Panc1 (cell line): ENCODE measurements around the gene KRTAP5-6.

ENCODE experiments used
- CTCF ChIP-seq: fragments of 450-650 bp; IDR thresholded peaks from 2 replicates; pipeline ENCODE4 v1.5.1; 2017; ENCODE audit warnings: mild to moderate bottlenecking
- POLR2AphosphoS5 ChIP-seq: IDR thresholded peaks from 2 replicates; pipeline ENCODE4 v1.6.1; 2012; ENCODE audit warnings: mild to moderate bottlenecking, low read depth, low read length, moderate library complexity
- SIN3A ChIP-seq: IDR thresholded peaks from 2 replicates; pipeline ENCODE4 v1.6.1; 2012; ENCODE audit warnings: low read depth, mild to moderate bottlenecking, low read length, moderate library complexity, borderline replicate concordance; ENCODE audit not compliant: insufficient read depth
- TF ChIP-seq, protein P1 (sequence below), 2 experiments: IDR thresholded peaks; 2 replicates each; pipeline ENCODE4 v1.6.1; 2011 to 2012; ENCODE audit warnings: low read depth in 2 of 2, control low read depth in 1 of 2, low read length in 1 of 2, mild to moderate bottlenecking in 1 of 2, moderate library complexity in 1 of 2; ENCODE audit not compliant: insufficient read depth in 1 of 2

- TF ChIP-seq CTCF (no peak), POLR2AphosphoS5 (no peak), SIN3A (no peak)
- TF ChIP-seq, protein P1, sequence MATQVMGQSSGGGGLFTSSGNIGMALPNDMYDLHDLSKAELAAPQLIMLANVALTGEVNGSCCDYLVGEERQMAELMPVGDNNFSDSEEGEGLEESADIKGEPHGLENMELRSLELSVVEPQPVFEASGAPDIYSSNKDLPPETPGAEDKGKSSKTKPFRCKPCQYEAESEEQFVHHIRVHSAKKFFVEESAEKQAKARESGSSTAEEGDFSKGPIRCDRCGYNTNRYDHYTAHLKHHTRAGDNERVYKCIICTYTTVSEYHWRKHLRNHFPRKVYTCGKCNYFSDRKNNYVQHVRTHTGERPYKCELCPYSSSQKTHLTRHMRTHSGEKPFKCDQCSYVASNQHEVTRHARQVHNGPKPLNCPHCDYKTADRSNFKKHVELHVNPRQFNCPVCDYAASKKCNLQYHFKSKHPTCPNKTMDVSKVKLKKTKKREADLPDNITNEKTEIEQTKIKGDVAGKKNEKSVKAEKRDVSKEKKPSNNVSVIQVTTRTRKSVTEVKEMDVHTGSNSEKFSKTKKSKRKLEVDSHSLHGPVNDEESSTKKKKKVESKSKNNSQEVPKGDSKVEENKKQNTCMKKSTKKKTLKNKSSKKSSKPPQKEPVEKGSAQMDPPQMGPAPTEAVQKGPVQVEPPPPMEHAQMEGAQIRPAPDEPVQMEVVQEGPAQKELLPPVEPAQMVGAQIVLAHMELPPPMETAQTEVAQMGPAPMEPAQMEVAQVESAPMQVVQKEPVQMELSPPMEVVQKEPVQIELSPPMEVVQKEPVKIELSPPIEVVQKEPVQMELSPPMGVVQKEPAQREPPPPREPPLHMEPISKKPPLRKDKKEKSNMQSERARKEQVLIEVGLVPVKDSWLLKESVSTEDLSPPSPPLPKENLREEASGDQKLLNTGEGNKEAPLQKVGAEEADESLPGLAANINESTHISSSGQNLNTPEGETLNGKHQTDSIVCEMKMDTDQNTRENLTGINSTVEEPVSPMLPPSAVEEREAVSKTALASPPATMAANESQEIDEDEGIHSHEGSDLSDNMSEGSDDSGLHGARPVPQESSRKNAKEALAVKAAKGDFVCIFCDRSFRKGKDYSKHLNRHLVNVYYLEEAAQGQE (IDR thresholded peaks at IDR 0.05; ENCODE audit: insufficient read depth in 1 of 2, low read depth in 2 of 2, low read length in 1 of 2), result no peak
Observed at GRCh38 chr11:1692708-1693326, 4.2 kb upstream of the KRTAP5-6 start.
